Mesendoderm (in vitro differentiated cells): ENCODE results near the gene APOL6.
"Not testable (repeated sequence)": the region's sequence is repeated elsewhere in the genome, so short reads cannot be mapped to it uniquely, and the experiment has no call there.

ENCODE experiments used
- DNase-seq: peaks from one replicate; pipeline ENCODE4 v3.0.0; 2013
- H2AK5ac ChIP-seq: 2 replicates; pipeline ENCODE4 v1.6.1; 2013; ENCODE audit warnings: low read length, inconsistent platforms
- H2BK120ac ChIP-seq: 2 replicates; pipeline ENCODE4 v1.6.1; 2013; ENCODE audit warnings: low read depth, mild to moderate bottlenecking, low read length, moderate library complexity, mixed read lengths
- H2BK15ac ChIP-seq: replicated peaks from 2 replicates; pipeline ENCODE4 v1.6.1; 2013; ENCODE audit warnings: low read depth, mild to moderate bottlenecking, moderate library complexity
- H2BK5ac ChIP-seq: 2 replicates; pipeline ENCODE4 v1.6.1; 2013; ENCODE audit warnings: low read length, inconsistent platforms
- H3K18ac ChIP-seq: 2 replicates; pipeline ENCODE4 v1.6.1; 2013; ENCODE audit warnings: mild to moderate bottlenecking, low read length, mixed read lengths
- H3K23ac ChIP-seq: one replicate; pipeline ENCODE4 v1.6.1; 2013; ENCODE audit warnings: low read length
- H3K27ac ChIP-seq: 2 replicates; pipeline ENCODE4 v1.5.1; 2013; ENCODE audit warnings: low read depth, mild to moderate bottlenecking, inconsistent platforms, low read length, moderate library complexity
- H3K27me3 ChIP-seq: 2 replicates; pipeline ENCODE4 v1.6.1; 2013; ENCODE audit warnings: low read length, control low read depth, mild to moderate bottlenecking, inconsistent platforms; ENCODE audit not compliant: insufficient read depth, poor library complexity
- H3K36me3 ChIP-seq: 2 replicates; pipeline ENCODE4 v1.6.1; 2013; ENCODE audit warnings: low read length, inconsistent platforms; ENCODE audit not compliant: control insufficient read depth, insufficient read depth
- H3K4ac ChIP-seq: one replicate; pipeline ENCODE4 v1.6.1; 2013; ENCODE audit warnings: low read depth, mild to moderate bottlenecking, low read length, moderate library complexity
- H3K4me1 ChIP-seq: 2 replicates; pipeline ENCODE4 v1.6.1; 2013; ENCODE audit warnings: low read depth, low read length, inconsistent platforms; ENCODE audit not compliant: control insufficient read depth
- H3K4me2 ChIP-seq: 2 replicates; pipeline ENCODE4 v1.6.1; 2013; ENCODE audit warnings: low read length
- H3K4me3 ChIP-seq: 2 replicates; pipeline ENCODE4 v1.5.1; 2013; ENCODE audit warnings: mild to moderate bottlenecking, low read length
- H3K56ac ChIP-seq: one replicate; pipeline ENCODE4 v1.6.1; 2013; ENCODE audit warnings: low read length
- H3K79me1 ChIP-seq: 2 replicates; pipeline ENCODE4 v1.6.1; 2013; ENCODE audit warnings: low read length, inconsistent platforms
- H3K79me2 ChIP-seq: 2 replicates; pipeline ENCODE4 v1.6.1; 2013; ENCODE audit warnings: mild to moderate bottlenecking, low read length; ENCODE audit not compliant: control insufficient read depth, insufficient read depth
- H3K9ac ChIP-seq: 2 replicates; pipeline ENCODE4 v1.6.1; 2013; ENCODE audit warnings: low read length, inconsistent platforms
- H4K5ac ChIP-seq: one replicate; pipeline ENCODE4 v1.6.1; 2013; ENCODE audit warnings: low read length
- H4K8ac ChIP-seq: one replicate; pipeline ENCODE4 v1.6.1; 2013; ENCODE audit warnings: low read depth, mild to moderate bottlenecking, control low read depth, low read length, moderate library complexity
- WGBS: extraction: QIAGEN DNeasy Blood & Tissue Kit; methylation state at CpG from one replicate; pipeline ENCODE4 v1.1.7; 2013; ENCODE audit warnings: low lambda C conversion rate, missing lambda C conversion rate; ENCODE audit not compliant: insufficient coverage; ENCODE audit errors: extremely low coverage; 5-methylcytosine and 5-hydroxymethylcytosine counted together

Gene APOL6

GRCh38 chr22:35699852-35700251 is 51.6 kb downstream of the APOL6 start:
- H3K4me1 ChIP-seq, H2AK5ac ChIP-seq, DNase-seq, H4K5ac ChIP-seq, H3K56ac ChIP-seq, H3K79me2 ChIP-seq, H2BK15ac ChIP-seq, H3K23ac ChIP-seq, H2BK120ac ChIP-seq, H3K4me3 ChIP-seq, H3K4ac ChIP-seq, H3K27ac ChIP-seq, H4K8ac ChIP-seq, H3K18ac ChIP-seq, H3K79me1 ChIP-seq, H3K27me3 ChIP-seq, H3K36me3 ChIP-seq, H3K4me2 ChIP-seq, H3K9ac ChIP-seq, H2BK5ac ChIP-seq: not testable (repeated sequence)
- no CpG with 5 or more reads among the region's 6 CpGs for WGBS

- Histone ChIP-seq H3K36me3 (no peaks in the 10 kb centered on the region), H3K56ac (no peak overlapping the region), H3K79me1 (no peaks in the 10 kb centered on the region), H4K5ac (no peak overlapping the region), H3K4ac (no peak overlapping the region), H2BK5ac (no peak overlapping the region), H3K4me3 (no peak overlapping the region), H3K23ac (no peak overlapping the region), H3K79me2 (no peaks in the 10 kb centered on the region), H4K8ac (no peak overlapping the region), H3K4me1 (no peaks in the 10 kb centered on the region), H2BK15ac (no peak overlapping the region), H3K9ac (no peak overlapping the region), H3K18ac (no peak overlapping the region), H3K27ac (no peak overlapping the region), H3K27me3 (no peaks in the 10 kb centered on the region), H2BK120ac (no peak overlapping the region), H2AK5ac (no peak overlapping the region), H3K4me2 (no peak overlapping the region)
- no peak for DNase-seq
- no CpG with 5 or more reads among the region's 7 CpGs for WGBS
Measured at GRCh38 chr22:35703861-35704584, 55.8 kb downstream of the APOL6 start.

- no CpG with 5 or more reads among the region's 3 CpGs for WGBS
- Histone ChIP-seq H4K5ac (no peak overlapping the region), H2AK5ac (no peak overlapping the region), H2BK120ac (no peak overlapping the region), H2BK15ac (no peak overlapping the region), H4K8ac (no peak overlapping the region), H3K27me3 (no peaks in the 10 kb centered on the region), H3K4me2 (no peak overlapping the region), H3K56ac (no peak overlapping the region), H3K4ac (no peak overlapping the region), H3K23ac (no peak overlapping the region), H3K79me2 (no peaks in the 10 kb centered on the region), H3K36me3 (no peaks in the 10 kb centered on the region), H3K79me1 (no peaks in the 10 kb centered on the region), H3K4me3 (no peak overlapping the region), H2BK5ac (no peak overlapping the region), H3K4me1 (no peaks in the 10 kb centered on the region), H3K9ac (no peak overlapping the region), H3K27ac (no peak overlapping the region), H3K18ac (no peak overlapping the region)
- DNase-seq = no peak
Measured at GRCh38 chr22:35705141-35705540, 56.9 kb downstream of the APOL6 start.

GRCh38 chr22:35708453-35708852 is 60.2 kb downstream of the APOL6 start:
- Histone ChIP-seq H3K9ac (no peak overlapping the region), H3K23ac (no peak overlapping the region), H2BK120ac (no peak overlapping the region), H3K36me3 (no peaks in the 10 kb centered on the region), H3K4me1 (no peaks in the 10 kb centered on the region), H3K4ac (no peak overlapping the region), H3K27me3 (no peaks in the 10 kb centered on the region), H3K27ac (no peak overlapping the region), H4K5ac (no peak overlapping the region), H4K8ac (no peak overlapping the region), H3K4me3 (no peak overlapping the region), H3K56ac (no peak overlapping the region), H2BK15ac (no peak overlapping the region), H2BK5ac (no peak overlapping the region), H2AK5ac (no peak overlapping the region), H3K18ac (no peak overlapping the region), H3K4me2 (no peak overlapping the region), H3K79me1 (no peaks in the 10 kb centered on the region), H3K79me2 (no peaks in the 10 kb centered on the region)
- WGBS = no CpG with 5 or more reads among the region's 7 CpGs
- DNase-seq = no peak

GRCh38 chr22:35708917-35709316 is 60.7 kb downstream of the APOL6 start:
- no peak overlapping the region for H4K5ac ChIP-seq
- H3K4me1 ChIP-seq = no peaks in the 10 kb centered on the region
- H4K8ac ChIP-seq = no peak overlapping the region
- no peak overlapping the region for H2BK120ac ChIP-seq
- H2BK5ac ChIP-seq = no peak overlapping the region
- H3K79me1 ChIP-seq = no peaks in the 10 kb centered on the region
- no CpG with 5 or more reads among the region's 7 CpGs for WGBS
- no peak overlapping the region for H3K4me2 ChIP-seq
- H3K27me3 ChIP-seq = no peaks in the 10 kb centered on the region
- no peak overlapping the region for H3K9ac ChIP-seq
- no peaks in the 10 kb centered on the region for H3K36me3 ChIP-seq
- no peak overlapping the region for H3K27ac ChIP-seq
- no peak overlapping the region for H3K23ac ChIP-seq
- no peak overlapping the region for H2BK15ac ChIP-seq
- DNase-seq = no peak
- no peak overlapping the region for H3K56ac ChIP-seq
- H3K79me2 ChIP-seq = no peaks in the 10 kb centered on the region
- H3K4me3 ChIP-seq = no peak overlapping the region
- H3K18ac ChIP-seq = no peak overlapping the region
- H3K4ac ChIP-seq = no peak overlapping the region
- H2AK5ac ChIP-seq = no peak overlapping the region

GRCh38 chr22:35711336-35711735 is 63.1 kb downstream of the APOL6 start:
- Histone ChIP-seq H3K4me3 (no peak overlapping the region), H2AK5ac (no peak overlapping the region), H3K4me2 (no peak overlapping the region), H3K9ac (no peak overlapping the region), H3K4ac (no peak overlapping the region), H2BK15ac (no peak overlapping the region), H4K8ac (no peak overlapping the region), H3K36me3 (no peaks in the 10 kb centered on the region), H3K27ac (no peak overlapping the region), H4K5ac (no peak overlapping the region), H3K4me1 (no peaks in the 10 kb centered on the region), H3K79me2 (no peaks in the 10 kb centered on the region), H3K79me1 (no peaks in the 10 kb centered on the region), H3K18ac (no peak overlapping the region), H2BK120ac (no peak overlapping the region), H3K56ac (no peak overlapping the region), H2BK5ac (no peak overlapping the region), H3K23ac (no peak overlapping the region), H3K27me3 (no peaks in the 10 kb centered on the region)
- DNase-seq = no peak
- no CpG with 5 or more reads among the region's 4 CpGs for WGBS
